Measurements from ENCODE around the gene SAFB.

DNA sequence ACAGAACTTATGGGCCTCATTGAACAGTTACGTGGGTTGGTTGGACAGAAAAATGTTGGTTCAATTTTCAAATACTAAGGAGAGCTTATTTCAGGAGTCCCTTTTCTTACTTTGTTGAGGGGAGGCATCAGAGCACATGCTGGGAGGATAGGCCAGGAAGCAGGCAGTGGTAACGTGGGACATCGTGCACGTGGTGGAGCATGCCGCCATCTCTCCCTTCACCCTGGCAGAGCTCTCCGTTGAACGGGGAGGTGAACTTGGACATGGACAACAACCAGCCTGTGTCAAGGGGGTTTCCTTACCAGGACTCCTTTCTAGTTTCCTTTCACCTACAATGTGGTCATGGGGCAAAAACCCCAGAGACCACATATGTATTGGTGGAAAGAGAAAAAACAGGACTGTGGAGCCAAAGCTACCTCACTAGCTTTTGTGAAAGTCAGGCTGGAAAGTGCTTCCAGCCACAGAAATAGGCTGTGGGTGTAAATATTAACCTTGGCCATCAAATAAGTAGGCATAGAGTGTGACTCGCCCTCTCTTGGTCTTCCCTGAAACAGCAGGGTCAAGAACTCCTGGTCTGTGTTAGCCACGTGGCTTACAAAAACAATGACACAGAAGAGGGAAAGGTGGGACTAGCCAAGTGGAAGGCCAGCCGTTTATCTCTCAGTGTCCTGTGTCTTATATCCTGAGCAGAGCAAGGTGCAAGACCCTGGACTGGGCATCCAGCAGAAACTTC, 43.1 kb downstream of the SAFB start:
- TF ChIP-seq CTCF (conservative IDR thresholded peaks at IDR 0.05; ENCODE audit: low read depth, low read length), result no peak
- TF ChIP-seq EZH2 (IDR thresholded peaks at IDR 0.05; ENCODE audit: borderline replicate concordance, low read depth, low read length, poor library complexity, severe bottlenecking), result no peak

All from A673 (cell line).